ENCODE measurements around the gene FRMD5.
"Not testable (repeated sequence)": the region's sequence is repeated elsewhere in the genome, so short reads cannot be mapped to it uniquely, and the experiment has no call there.

The FRMD5 gene

GRCh38 chr15:43851251-43851650, 343.8 kb downstream of the FRMD5 start:
- no peak for DNase-seq (ENCODE audit: low read depth, low spot score)

GRCh38 chr15:43845421-43845820, 349.6 kb downstream of the FRMD5 start:
- DNase-seq (ENCODE audit: low read depth, low spot score), result no peak

GRCh38 chr15:43832485-43832884, 362.6 kb downstream of the FRMD5 start:
- not testable (repeated sequence) for DNase-seq (ENCODE audit: low read depth, low spot score)

GRCh38 chr15:43831519-43832052, 363.5 kb downstream of the FRMD5 start:
- not testable (repeated sequence) for DNase-seq (ENCODE audit: low read depth, low spot score)

GRCh38 chr15:43830691-43831275, 364.3 kb downstream of the FRMD5 start:
- DNase-seq (ENCODE audit: low read depth, low spot score), result not testable (repeated sequence)

GRCh38 chr15:43829951-43830540, 365.0 kb downstream of the FRMD5 start:
- DNase-seq (ENCODE audit: low read depth, low spot score), result not testable (repeated sequence)

GRCh38 chr15:43828061-43828657, 366.9 kb downstream of the FRMD5 start:
- DNase-seq (ENCODE audit: low read depth, low spot score), result no peak

- peak; percentile 67 for DNase-seq (ENCODE audit: low read depth, low spot score)
These were observed 368.3 kb downstream of the FRMD5 start, which contains the start of gene WDR76 for GRCh38 chr15:43826508-43827341. Gene WDR76 (plus strand): TSS chr15:43827002. CDS start chr15:43827033, 31 bp downstream.

- no peak for DNase-seq (ENCODE audit: low read depth, low spot score)
These were observed 369.0 kb downstream of the FRMD5 start for GRCh38 chr15:43826029-43826507.

GRCh38 chr15:43825305-43825704, 369.8 kb downstream of the FRMD5 start:
- DNase-seq (ENCODE audit: low read depth, low spot score), result not testable (repeated sequence)

GRCh38 chr15:43824302-43825246, 370.5 kb downstream of the FRMD5 start, which contains the start of gene MFAP1:
Gene MFAP1 (minus strand): TSS chr15:43824690. CDS start chr15:43824569, 121 bp downstream.
- DNase-seq (ENCODE audit: low read depth, low spot score), result peak; percentile 95

- DNase-seq (ENCODE audit: low read depth, low spot score), result no peak
These were observed 373.6 kb downstream of the FRMD5 start for GRCh38 chr15:43821505-43821904.
